Left lung (tissue), 10 donors: ENCODE results near the gene POLR1G. TPM values are rescaled to one million over a fixed set of nuclear protein-coding genes. Genes with fewer than 3 reads are reported as not detected.

ENCODE experiments used
- ATAC-seq: fragments of 200-7000 bp; cut with Tn5 transposase; one replicate; pipeline ENCODE4 v1.9.1; 2020; ENCODE audit warnings: moderate library complexity
- DNase-seq, 4 donors: peaks; one replicate each; pipeline ENCODE4 v3.0.0-alpha.2; 2013 to 2020
- H3K27ac ChIP-seq, 2 donors: fragments of 200-600 bp; sonication (generic) in 1 of 2; one replicate each; pipeline versions ENCODE4 v1.5.0 to v1.8.0; 2020 to 2021
- H3K27me3 ChIP-seq, 2 donors: fragments of 200-600 bp; sonication (generic) in 1 of 2; one replicate each; pipeline versions ENCODE4 v1.5.0 to v1.8.0; 2020 to 2021
- H3K36me3 ChIP-seq, 2 donors: fragments of 200-600 bp; sonication (generic) in 1 of 2; one replicate each; pipeline versions ENCODE4 v1.5.0 to v1.8.0; 2020 to 2021
- H3K4me1 ChIP-seq, 2 donors: fragments of 200-600 bp; one replicate each; pipeline ENCODE4 v1.8.0; 2021
- H3K4me3 ChIP-seq, 2 donors: fragments of 200-600 bp; sonication (generic) in 1 of 2; one replicate each; pipeline versions ENCODE4 v1.5.0 to v1.8.0; 2020 to 2021; ENCODE audit warnings: mild to moderate bottlenecking in 1 of 2
- H3K9me3 ChIP-seq, 2 donors: fragments of 200-600 bp; sonication (generic) in 1 of 2; one replicate each; pipeline versions ENCODE4 v1.5.0 to v1.8.0; 2020 to 2021
- intact Hi-C, 2 donors: fragments of 100-400 bp; cut with DNase I; formaldehyde crosslinking; loops; one replicate each; pipeline versions ENCODE4 v1.11.2 to v1.14.2; 2022
- polyA plus RNA-seq, 6 donors: library from polyadenylated mRNA; unstranded; fragments of 120-200 nt; gene quantifications; one replicate each; pipeline ENCODE4 v1.2.1, GENCODE V29; 2013; ENCODE audit not compliant: insufficient read length in 6 of 6
- total RNA-seq, 2 donors: library from RNA; stranded (reverse); fragmentation: NEBNext Ultra II Directional; extraction: Animal tissue kit (Norgen Biotek cat#: 25700); gene quantifications; one replicate each; pipeline ENCODE4 v1.2.1, GENCODE V29; 2021
- TF ChIP-seq, protein P1 (sequence below), 2 donors: fragments of 200-600 bp; sonication (generic) in 1 of 2; IDR thresholded peaks; one replicate each; pipeline versions ENCODE4 v1.5.0 to v1.8.0; 2021; ENCODE audit warnings: antibody characterized with exemption in 2 of 2
- donor health status: DM: no; HTN: yes; CAD: no.
- donor health status: DM: no; HTN: no; CAD: no.

The POLR1G gene
- total and polyA plus RNA-seq, 8 donors = 2.8 to 6.0 (median 4.5) TPM

DNA sequence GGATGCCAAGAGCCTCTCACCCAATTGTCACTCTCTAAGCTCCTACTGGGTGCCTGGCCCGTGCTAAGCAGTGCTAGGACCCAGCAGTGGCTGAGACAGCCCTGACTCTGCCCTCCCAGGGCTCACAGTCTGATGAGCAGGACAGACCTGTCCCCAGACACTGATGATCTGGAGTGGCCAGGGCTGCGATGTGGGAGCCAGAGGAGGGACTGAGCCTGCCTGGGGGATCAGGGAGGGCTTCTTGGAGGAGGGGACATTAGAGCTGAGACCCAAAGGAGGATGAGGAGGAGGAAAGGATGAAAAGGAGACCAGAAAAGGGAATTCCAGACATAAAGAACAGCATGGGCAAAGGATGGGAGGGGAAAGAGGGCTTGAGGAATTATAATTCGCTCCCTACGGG, 10.7 kb downstream of the POLR1G start:
- no peak for DNase-seq
- Histone ChIP-seq H3K27me3 (no peaks in the 10 kb centered on the region), H3K9me3 (no peaks in the 10 kb centered on the region), H3K36me3 (peaks cover 0 to 85% of the 10 kb centered on the region in 2 donors), H3K4me3 (no peak overlapping the region), H3K4me1 (peaks cover 0 to 32% of the 10 kb centered on the region in 2 donors), H3K27ac (no peak overlapping the region)
- no peak for ATAC-seq
- TF ChIP-seq, protein P1, sequence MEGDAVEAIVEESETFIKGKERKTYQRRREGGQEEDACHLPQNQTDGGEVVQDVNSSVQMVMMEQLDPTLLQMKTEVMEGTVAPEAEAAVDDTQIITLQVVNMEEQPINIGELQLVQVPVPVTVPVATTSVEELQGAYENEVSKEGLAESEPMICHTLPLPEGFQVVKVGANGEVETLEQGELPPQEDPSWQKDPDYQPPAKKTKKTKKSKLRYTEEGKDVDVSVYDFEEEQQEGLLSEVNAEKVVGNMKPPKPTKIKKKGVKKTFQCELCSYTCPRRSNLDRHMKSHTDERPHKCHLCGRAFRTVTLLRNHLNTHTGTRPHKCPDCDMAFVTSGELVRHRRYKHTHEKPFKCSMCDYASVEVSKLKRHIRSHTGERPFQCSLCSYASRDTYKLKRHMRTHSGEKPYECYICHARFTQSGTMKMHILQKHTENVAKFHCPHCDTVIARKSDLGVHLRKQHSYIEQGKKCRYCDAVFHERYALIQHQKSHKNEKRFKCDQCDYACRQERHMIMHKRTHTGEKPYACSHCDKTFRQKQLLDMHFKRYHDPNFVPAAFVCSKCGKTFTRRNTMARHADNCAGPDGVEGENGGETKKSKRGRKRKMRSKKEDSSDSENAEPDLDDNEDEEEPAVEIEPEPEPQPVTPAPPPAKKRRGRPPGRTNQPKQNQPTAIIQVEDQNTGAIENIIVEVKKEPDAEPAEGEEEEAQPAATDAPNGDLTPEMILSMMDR (IDR thresholded peaks at IDR 0.05) = no peak
- intact Hi-C loops = no loop called here

DNA sequence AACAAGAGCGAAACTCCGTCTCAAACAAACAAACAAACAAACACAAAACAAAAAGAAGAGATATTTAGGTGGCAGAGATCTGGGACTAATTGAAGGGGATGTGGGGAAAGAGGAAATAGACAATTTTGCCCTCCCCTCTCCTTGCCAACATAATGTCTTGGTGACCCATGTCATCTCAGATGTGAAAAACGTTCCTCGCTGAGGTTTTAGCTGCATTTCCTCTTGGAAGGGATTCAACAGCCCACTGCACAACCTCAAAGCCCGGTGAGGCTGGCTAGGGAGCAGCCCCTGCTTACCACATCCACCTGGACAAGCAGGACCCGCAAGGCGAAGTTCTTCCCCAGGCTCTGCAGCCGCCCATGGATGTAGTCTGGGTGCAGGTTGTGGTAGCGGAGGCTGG, 12.4 kb downstream of the POLR1G start:
- TF ChIP-seq, protein P1 (IDR thresholded peaks at IDR 0.05) = no peak
- Histone ChIP-seq H3K36me3 (peaks cover 0 to 68% of the 10 kb centered on the region in 2 donors), H3K4me1 (peaks cover 5 to 47% of the 10 kb centered on the region in 2 donors), H3K4me3 (no peak overlapping the region), H3K27me3 (no peaks in the 10 kb centered on the region), H3K27ac (peak overlapping the region in 1 of 2 donors; percentile 58), H3K9me3 (no peaks in the 10 kb centered on the region)
- ATAC-seq (no peak), DNase-seq (no peak)
- intact Hi-C loops = no loop called here

DNA sequence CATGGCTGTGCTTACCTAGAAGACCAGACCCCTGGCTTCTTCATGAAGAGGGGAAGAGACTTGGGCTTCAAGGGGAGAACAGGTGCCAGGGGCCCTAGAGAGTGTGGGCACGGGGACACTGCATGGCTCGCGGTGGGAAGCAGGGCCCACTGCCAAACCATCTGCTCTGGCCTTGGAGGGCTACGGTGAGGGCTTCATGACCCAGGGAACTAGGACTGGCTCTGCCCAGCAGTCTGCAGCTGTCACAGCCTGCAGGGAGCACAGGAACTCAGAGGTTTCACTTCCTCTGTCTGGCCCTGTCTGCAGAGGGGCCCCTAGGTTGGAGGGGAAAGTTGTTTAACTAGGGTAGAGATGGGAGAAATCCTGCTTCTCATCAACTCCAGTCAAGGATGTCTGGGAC, 13.0 kb downstream of the POLR1G start:
- ATAC-seq = no peak
- intact Hi-C loops = no loop called here
- Histone ChIP-seq H3K27ac (peak overlapping the region in 1 of 2 donors; percentile 58), H3K27me3 (no peaks in the 10 kb centered on the region), H3K4me3 (no peak overlapping the region), H3K4me1 (peaks cover 8 to 53% of the 10 kb centered on the region in 2 donors), H3K9me3 (no peaks in the 10 kb centered on the region), H3K36me3 (peaks cover 0 to 62% of the 10 kb centered on the region in 2 donors)
- TF ChIP-seq, protein P1 (IDR thresholded peaks at IDR 0.05) = no peak
- DNase-seq = peak in 1 of 4 donors; percentile 63

DNA sequence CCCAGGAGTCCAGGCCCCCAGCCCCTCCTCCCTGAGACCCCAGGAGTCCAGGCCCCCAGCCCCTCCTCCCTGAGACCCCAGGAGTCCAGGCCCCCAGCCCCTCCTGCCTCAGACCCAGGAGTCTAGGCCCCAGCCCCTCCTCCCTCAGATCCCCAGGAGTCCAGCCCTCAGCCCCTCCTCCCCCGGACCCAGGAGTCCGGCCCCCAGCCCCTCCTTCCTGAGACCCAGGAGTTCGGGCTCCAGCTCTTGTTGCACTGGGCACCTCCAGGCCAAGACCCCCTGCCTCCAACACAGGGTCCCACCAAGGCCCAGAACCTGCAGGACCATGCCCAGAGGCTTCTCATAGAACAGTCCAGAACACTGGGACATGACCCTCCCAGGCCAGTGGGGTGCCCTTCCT, 13.5 kb downstream of the POLR1G start:
- Histone ChIP-seq H3K27ac (peak overlapping the region in 1 of 2 donors; percentile 58), H3K27me3 (no peaks in the 10 kb centered on the region), H3K9me3 (no peaks in the 10 kb centered on the region), H3K4me1 (peaks cover 12 to 58% of the 10 kb centered on the region in 2 donors), H3K36me3 (peaks cover 0 to 57% of the 10 kb centered on the region in 2 donors), H3K4me3 (no peak overlapping the region)
- intact Hi-C loops = no loop called here
- ATAC-seq (no peak), DNase-seq (no peak)
- TF ChIP-seq, protein P1 (IDR thresholded peaks at IDR 0.05) = no peak

DNA sequence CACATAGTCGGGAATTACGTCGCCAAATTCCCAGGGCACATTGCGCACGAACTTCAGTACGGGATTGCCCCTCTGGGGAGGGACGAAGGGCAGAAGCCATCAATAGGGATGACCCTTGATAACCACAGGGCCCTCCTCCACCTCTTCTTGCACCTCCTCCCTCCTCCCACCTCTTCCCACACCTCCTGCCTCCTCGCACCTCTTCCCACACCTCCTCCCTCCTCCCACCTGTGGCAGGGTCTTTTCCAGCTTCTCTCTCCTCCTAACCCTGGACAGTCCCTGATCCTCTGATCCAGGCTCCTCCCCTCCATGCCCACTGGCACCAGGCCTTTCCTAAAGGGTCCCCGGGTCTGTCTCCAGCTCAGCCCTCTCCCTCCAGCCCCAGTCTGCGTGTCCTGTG, 13.9 kb downstream of the POLR1G start:
- Histone ChIP-seq H3K27ac (peak overlapping the region in 1 of 2 donors; percentile 58), H3K27me3 (no peaks in the 10 kb centered on the region), H3K4me1 (peaks cover 12 to 63% of the 10 kb centered on the region in 2 donors), H3K36me3 (peaks cover 0 to 56% of the 10 kb centered on the region in 2 donors), H3K4me3 (no peak overlapping the region), H3K9me3 (no peaks in the 10 kb centered on the region)
- DNase-seq = peak in 1 of 4 donors; percentile 27
- TF ChIP-seq, protein P1 (IDR thresholded peaks at IDR 0.05) = no peak
- ATAC-seq = no peak
- intact Hi-C loops = no loop called here
